Kidney (tissue), 14 donors: ENCODE results near the gene EDC3. TPM values are rescaled to one million over a fixed set of nuclear protein-coding genes. Genes with fewer than 3 reads are reported as not detected.
A peak's percentile ranks its signal among the peaks of the same experiment; 100 is the strongest.

Experiments
- DNase-seq, 5 donors: peaks; one replicate each; pipeline ENCODE4 v3.0.0-alpha.2; 2013 to 2020
- FAIRE-seq: peaks from 2 replicates; lab custom pipeline; 2012; peaks lifted over from hg19 to GRCh38; lab: Jason Lieb, UNC
- H3K27ac ChIP-seq, 2 donors: one replicate each; pipeline ENCODE4 v1.7.0; 2013; ENCODE audit warnings: low read depth in 2 of 2, low read length in 2 of 2, inconsistent platforms in 1 of 2
- H3K27me3 ChIP-seq: one replicate; pipeline ENCODE4 v1.7.1; 2013; ENCODE audit warnings: low read length, inconsistent platforms; ENCODE audit not compliant: control insufficient read depth, insufficient read depth
- H3K36me3 ChIP-seq, 3 donors: one replicate each; pipeline versions ENCODE4 v1.7.0 to v1.7.1; 2013; ENCODE audit warnings: low read length in 3 of 3, control low read depth in 1 of 3, inconsistent platforms in 1 of 3; ENCODE audit not compliant: insufficient read depth in 3 of 3, control insufficient read depth in 2 of 3
- H3K4me1 ChIP-seq, 3 donors: one replicate each; pipeline versions ENCODE4 v1.7.0 to v1.7.1; 2013; ENCODE audit warnings: low read length in 3 of 3, inconsistent platforms in 1 of 3, low read depth in 1 of 3; ENCODE audit not compliant: control insufficient read depth in 2 of 3, insufficient read depth in 2 of 3
- H3K4me3 ChIP-seq, 3 donors: one replicate each; pipeline versions ENCODE4 v1.7.0 to v1.8.1; 2013; ENCODE audit warnings: low read length in 3 of 3, control low read depth in 1 of 3, inconsistent platforms in 1 of 3
- H3K9ac ChIP-seq, 3 donors: one replicate each; pipeline versions ENCODE4 v1.7.0 to v1.7.1; 2013; ENCODE audit warnings: low read length in 3 of 3, control low read depth in 1 of 3, inconsistent platforms in 1 of 3
- H3K9me3 ChIP-seq, 3 donors: one replicate each; pipeline versions ENCODE4 v1.7.0 to v1.7.1; 2013; ENCODE audit warnings: low read length in 3 of 3, control low read depth in 1 of 3, inconsistent platforms in 1 of 3; ENCODE audit not compliant: control insufficient read depth in 2 of 3, insufficient read depth in 1 of 3
- CTCF ChIP-seq: IDR thresholded peaks from 3 replicates; pipeline ENCODE4 v1.5.1; 2012; ENCODE audit warnings: mild to moderate bottlenecking, moderate library complexity, borderline replicate concordance; ENCODE audit not compliant: insufficient read depth; ENCODE audit errors: extremely low read depth
- intact Hi-C: fragments of 100-400 bp; cut with DNase I; formaldehyde crosslinking; loops from one replicate; pipeline ENCODE4 v1.11.1; 2022
- polyA plus RNA-seq: library from polyadenylated mRNA; stranded (reverse); fragments of 350-450 nt; fragmentation: Illumina TruSeq; extraction: RNeasy Lipid Tissue Mini Kit (QIAGEN cat#74804); gene quantifications from one replicate; pipeline ENCODE4 v1.2.3, GENCODE V29; 2014; ENCODE audit warnings: low read depth, low replicate concordance; ENCODE audit not compliant: insufficient read depth
- total RNA-seq: library from RNA; stranded (reverse); fragmentation: NEBNext Ultra II Directional; extraction: Animal tissue kit (Norgen Biotek cat#: 25700); gene quantifications from one replicate; pipeline ENCODE4 v1.2.1, GENCODE V29; 2021
- donor health status: control.
- donor health status: control.
- donor health status: control.
- donor health status: control.
- donor health status: control.
- donor health status: DM: yes; HTN: yes; CAD: no.
- donor health status: Normal renal cell carcinoma (clear cell type).

Gene EDC3
- total and polyA plus RNA-seq, 2 donors from 2014 or later: 11.5 to 27.7 TPM

GRCh38 chr15:74611834-74612233, 84.0 kb downstream of the EDC3 start:
- no peak for TF ChIP-seq CTCF
- DNase-seq (no peak), FAIRE-seq (no peak)
- no peak overlapping the region for H3K4me3 ChIP-seq
- H3K9me3 ChIP-seq: no peaks in the 10 kb centered on the region
- no peaks in the 10 kb centered on the region for H3K27me3 ChIP-seq
- no peaks in the 10 kb centered on the region for H3K36me3 ChIP-seq
- peaks cover 2 to 4% (median 3%) of the 10 kb centered on the region in 3 donors for H3K4me1 ChIP-seq
- no peak overlapping the region for H3K9ac ChIP-seq
- intact Hi-C loops: no loop called here
- no peak overlapping the region for H3K27ac ChIP-seq

- intact Hi-C loops: no loop called here
- H3K9me3 ChIP-seq: no peaks in the 10 kb centered on the region
- FAIRE-seq (no peak), DNase-seq (no peak)
- no peaks in the 10 kb centered on the region for H3K36me3 ChIP-seq
- TF ChIP-seq CTCF: no peak
- no peak overlapping the region for H3K9ac ChIP-seq
- no peaks in the 10 kb centered on the region for H3K27me3 ChIP-seq
- no peak overlapping the region for H3K27ac ChIP-seq
- no peak overlapping the region for H3K4me3 ChIP-seq
- H3K4me1 ChIP-seq: no peaks in the 10 kb centered on the region
These were observed 84.5 kb downstream of the EDC3 start for GRCh38 chr15:74611341-74611740.

- FAIRE-seq (no peak), DNase-seq (peak; percentile 21 to 69 (median 55))
- Histone ChIP-seq H3K4me1 (no peaks in the 10 kb centered on the region), H3K36me3 (no peaks in the 10 kb centered on the region), H3K27ac (no peak overlapping the region), H3K4me3 (no peak overlapping the region), H3K9me3 (no peaks in the 10 kb centered on the region), H3K27me3 (no peaks in the 10 kb centered on the region), H3K9ac (no peak overlapping the region)
- no peak for TF ChIP-seq CTCF
- intact Hi-C loops: no loop called here
These were observed 85.4 kb downstream of the EDC3 start for GRCh38 chr15:74610302-74610951.

GRCh38 chr15:74609938-74610301, 85.9 kb downstream of the EDC3 start:
- DNase-seq (peak in 1 of 5 donors; percentile 64), FAIRE-seq (no peak)
- Histone ChIP-seq H3K9me3 (no peaks in the 10 kb centered on the region), H3K27me3 (no peaks in the 10 kb centered on the region), H3K36me3 (no peaks in the 10 kb centered on the region), H3K4me3 (no peak overlapping the region), H3K4me1 (no peaks in the 10 kb centered on the region), H3K27ac (no peak overlapping the region), H3K9ac (no peak overlapping the region)
- TF ChIP-seq CTCF: no peak
- intact Hi-C loops: no loop called here
